ENCODE results near the gene PCYT2.

Gene PCYT2

GRCh38 chr17:81910840-81911276 is 341 bp downstream of the PCYT2 start:
- no peak for TF ChIP-seq CTCF (conservative IDR thresholded peaks at IDR 0.05)
- H3K27ac ChIP-seq = peak overlapping the region; percentile 86

GRCh38 chr17:81909966-81910839 is 996 bp downstream of the PCYT2 start:
- H3K27ac ChIP-seq = peak overlapping the region; percentile 86
- TF ChIP-seq CTCF (conservative IDR thresholded peaks at IDR 0.05) = no peak

- peak overlapping the region; percentile 86 for H3K27ac ChIP-seq
Observed at GRCh38 chr17:81909231-81909630, 2.0 kb downstream of the PCYT2 start.

GRCh38 chr17:81908793-81909192 is 2.4 kb downstream of the PCYT2 start:
- no peak for TF ChIP-seq CTCF (conservative IDR thresholded peaks at IDR 0.05)

More at GRCh38 chr17:81909231-81909630, 2.0 kb downstream of the PCYT2 start:
- TF ChIP-seq CTCF (conservative IDR thresholded peaks at IDR 0.05) = no peak

GRCh38 chr17:81907219-81908145 is 3.7 kb downstream of the PCYT2 start:
- peak; percentile 17 for TF ChIP-seq CTCF (conservative IDR thresholded peaks at IDR 0.05)

More at GRCh38 chr17:81908793-81909192, 2.4 kb downstream of the PCYT2 start:
- peak overlapping the region; percentile 86; the same call in 1 of the 2 replicates for H3K27ac ChIP-seq

GRCh38 chr17:81906476-81907218 is 4.6 kb downstream of the PCYT2 start:
- H3K27ac ChIP-seq = no peak overlapping the region
- TF ChIP-seq CTCF (conservative IDR thresholded peaks at IDR 0.05) = 0 out of 2 replicates have a peak, but pooled peaks have one; percentile 10

More at GRCh38 chr17:81907219-81908145, 3.7 kb downstream of the PCYT2 start:
- H3K27ac ChIP-seq = no peak overlapping the region

All from VCaP (cell line).